ENCODE data around the gene CHSY3. TPM values are rescaled to one million over a fixed set of nuclear protein-coding genes. Genes with fewer than 3 reads are reported as not detected.

The CHSY3 gene
- total and polyA plus RNA-seq, 2 experiments from 2014 or later: 0.44 to 3.0 TPM

DNA sequence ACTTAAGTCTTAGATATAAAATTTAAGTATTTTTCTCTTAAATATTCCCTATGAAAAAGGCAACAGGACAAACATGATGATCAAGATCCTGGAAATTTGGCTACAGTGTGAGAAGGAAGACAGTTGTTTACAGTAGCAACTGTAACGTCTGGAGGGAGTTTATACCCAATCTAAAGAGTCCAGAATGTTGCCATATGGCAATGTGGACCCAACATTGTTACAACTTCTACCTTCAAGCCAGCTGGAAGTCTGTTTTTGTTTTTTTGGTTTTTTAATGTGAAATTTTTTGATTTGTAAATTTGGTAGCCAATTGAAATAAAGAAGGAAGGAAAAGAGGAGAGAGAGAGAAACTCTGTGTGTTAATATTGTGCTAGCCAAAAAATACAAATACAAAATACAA, 233.4 kb downstream of the CHSY3 start:
- no peaks in the 10 kb centered on the region for H3K36me3 ChIP-seq (ENCODE audit: insufficient read depth)
- TF ChIP-seq REST (IDR thresholded peaks at IDR 0.05; ENCODE audit: unreplicated experiment) (no peak), STAT1 (IDR thresholded peaks at IDR 0.05; ENCODE audit: unreplicated experiment) (no peak), EZH2phosphoT487 (IDR thresholded peaks at IDR 0.05; ENCODE audit: unreplicated experiment) (no peak), JUNB (IDR thresholded peaks at IDR 0.05; ENCODE audit: unreplicated experiment) (no peak), CREB1 (CRISPR knock-in tag; IDR thresholded peaks at IDR 0.05; ENCODE audit: low read depth) (no peak), EZH2 (IDR thresholded peaks at IDR 0.05; ENCODE audit: low read depth, unreplicated experiment) (no peak), NANOG (IDR thresholded peaks at IDR 0.05; ENCODE audit: borderline replicate concordance) (no peak), ZNF331 (CRISPR knock-in tag; IDR thresholded peaks at IDR 0.05; ENCODE audit: low read depth) (no peak), POLR2AphosphoS5 (IDR thresholded peaks at IDR 0.05; ENCODE audit: low read depth) (no peak), ZNF114 (CRISPR knock-in tag; IDR thresholded peaks at IDR 0.05) (no peak)
- TF ChIP-seq, protein P1, sequence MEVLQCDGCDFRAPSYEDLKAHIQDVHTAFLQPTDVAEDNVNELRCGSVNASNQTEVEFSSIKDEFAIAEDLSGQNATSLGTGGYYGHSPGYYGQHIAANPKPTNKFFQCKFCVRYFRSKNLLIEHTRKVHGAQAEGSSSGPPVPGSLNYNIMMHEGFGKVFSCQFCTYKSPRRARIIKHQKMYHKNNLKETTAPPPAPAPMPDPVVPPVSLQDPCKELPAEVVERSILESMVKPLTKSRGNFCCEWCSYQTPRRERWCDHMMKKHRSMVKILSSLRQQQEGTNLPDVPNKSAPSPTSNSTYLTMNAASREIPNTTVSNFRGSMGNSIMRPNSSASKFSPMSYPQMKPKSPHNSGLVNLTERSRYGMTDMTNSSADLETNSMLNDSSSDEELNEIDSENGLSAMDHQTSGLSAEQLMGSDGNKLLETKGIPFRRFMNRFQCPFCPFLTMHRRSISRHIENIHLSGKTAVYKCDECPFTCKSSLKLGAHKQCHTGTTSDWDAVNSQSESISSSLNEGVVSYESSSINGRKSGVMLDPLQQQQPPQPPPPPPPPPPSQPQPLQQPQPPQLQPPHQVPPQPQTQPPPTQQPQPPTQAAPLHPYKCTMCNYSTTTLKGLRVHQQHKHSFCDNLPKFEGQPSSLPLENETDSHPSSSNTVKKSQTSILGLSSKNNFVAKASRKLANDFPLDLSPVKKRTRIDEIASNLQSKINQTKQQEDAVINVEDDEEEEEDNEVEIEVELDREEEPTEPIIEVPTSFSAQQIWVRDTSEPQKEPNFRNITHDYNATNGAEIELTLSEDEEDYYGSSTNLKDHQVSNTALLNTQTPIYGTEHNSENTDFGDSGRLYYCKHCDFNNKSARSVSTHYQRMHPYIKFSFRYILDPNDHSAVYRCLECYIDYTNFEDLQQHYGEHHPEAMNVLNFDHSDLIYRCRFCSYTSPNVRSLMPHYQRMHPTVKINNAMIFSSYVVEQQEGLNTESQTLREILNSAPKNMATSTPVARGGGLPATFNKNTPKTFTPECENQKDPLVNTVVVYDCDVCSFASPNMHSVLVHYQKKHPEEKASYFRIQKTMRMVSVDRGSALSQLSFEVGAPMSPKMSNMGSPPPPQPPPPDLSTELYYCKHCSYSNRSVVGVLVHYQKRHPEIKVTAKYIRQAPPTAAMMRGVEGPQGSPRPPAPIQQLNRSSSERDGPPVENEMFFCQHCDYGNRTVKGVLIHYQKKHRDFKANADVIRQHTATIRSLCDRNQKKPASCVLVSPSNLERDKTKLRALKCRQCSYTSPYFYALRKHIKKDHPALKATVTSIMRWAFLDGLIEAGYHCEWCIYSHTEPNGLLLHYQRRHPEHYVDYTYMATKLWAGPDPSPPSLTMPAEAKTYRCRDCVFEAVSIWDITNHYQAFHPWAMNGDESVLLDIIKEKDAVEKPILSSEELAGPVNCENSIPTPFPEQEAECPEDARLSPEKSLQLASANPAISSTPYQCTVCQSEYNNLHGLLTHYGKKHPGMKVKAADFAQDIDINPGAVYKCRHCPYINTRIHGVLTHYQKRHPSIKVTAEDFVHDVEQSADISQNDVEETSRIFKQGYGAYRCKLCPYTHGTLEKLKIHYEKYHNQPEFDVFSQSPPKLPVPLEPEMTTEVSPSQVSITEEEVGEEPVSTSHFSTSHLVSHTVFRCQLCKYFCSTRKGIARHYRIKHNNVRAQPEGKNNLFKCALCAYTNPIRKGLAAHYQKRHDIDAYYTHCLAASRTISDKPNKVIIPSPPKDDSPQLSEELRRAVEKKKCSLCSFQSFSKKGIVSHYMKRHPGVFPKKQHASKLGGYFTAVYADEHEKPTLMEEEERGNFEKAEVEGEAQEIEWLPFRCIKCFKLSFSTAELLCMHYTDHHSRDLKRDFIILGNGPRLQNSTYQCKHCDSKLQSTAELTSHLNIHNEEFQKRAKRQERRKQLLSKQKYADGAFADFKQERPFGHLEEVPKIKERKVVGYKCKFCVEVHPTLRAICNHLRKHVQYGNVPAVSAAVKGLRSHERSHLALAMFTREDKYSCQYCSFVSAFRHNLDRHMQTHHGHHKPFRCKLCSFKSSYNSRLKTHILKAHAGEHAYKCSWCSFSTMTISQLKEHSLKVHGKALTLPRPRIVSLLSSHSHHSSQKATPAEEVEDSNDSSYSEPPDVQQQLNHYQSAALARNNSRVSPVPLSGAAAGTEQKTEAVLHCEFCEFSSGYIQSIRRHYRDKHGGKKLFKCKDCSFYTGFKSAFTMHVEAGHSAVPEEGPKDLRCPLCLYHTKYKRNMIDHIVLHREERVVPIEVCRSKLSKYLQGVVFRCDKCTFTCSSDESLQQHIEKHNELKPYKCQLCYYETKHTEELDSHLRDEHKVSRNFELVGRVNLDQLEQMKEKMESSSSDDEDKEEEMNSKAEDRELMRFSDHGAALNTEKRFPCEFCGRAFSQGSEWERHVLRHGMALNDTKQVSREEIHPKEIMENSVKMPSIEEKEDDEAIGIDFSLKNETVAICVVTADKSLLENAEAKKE (CRISPR knock-in tag; IDR thresholded peaks at IDR 0.05): no peak
- TF ChIP-seq, protein P2, sequence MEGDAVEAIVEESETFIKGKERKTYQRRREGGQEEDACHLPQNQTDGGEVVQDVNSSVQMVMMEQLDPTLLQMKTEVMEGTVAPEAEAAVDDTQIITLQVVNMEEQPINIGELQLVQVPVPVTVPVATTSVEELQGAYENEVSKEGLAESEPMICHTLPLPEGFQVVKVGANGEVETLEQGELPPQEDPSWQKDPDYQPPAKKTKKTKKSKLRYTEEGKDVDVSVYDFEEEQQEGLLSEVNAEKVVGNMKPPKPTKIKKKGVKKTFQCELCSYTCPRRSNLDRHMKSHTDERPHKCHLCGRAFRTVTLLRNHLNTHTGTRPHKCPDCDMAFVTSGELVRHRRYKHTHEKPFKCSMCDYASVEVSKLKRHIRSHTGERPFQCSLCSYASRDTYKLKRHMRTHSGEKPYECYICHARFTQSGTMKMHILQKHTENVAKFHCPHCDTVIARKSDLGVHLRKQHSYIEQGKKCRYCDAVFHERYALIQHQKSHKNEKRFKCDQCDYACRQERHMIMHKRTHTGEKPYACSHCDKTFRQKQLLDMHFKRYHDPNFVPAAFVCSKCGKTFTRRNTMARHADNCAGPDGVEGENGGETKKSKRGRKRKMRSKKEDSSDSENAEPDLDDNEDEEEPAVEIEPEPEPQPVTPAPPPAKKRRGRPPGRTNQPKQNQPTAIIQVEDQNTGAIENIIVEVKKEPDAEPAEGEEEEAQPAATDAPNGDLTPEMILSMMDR (conservative IDR thresholded peaks at IDR 0.05; ENCODE audit: low read depth in 2 of 2): no peak
- TF ChIP-seq, protein P3, sequence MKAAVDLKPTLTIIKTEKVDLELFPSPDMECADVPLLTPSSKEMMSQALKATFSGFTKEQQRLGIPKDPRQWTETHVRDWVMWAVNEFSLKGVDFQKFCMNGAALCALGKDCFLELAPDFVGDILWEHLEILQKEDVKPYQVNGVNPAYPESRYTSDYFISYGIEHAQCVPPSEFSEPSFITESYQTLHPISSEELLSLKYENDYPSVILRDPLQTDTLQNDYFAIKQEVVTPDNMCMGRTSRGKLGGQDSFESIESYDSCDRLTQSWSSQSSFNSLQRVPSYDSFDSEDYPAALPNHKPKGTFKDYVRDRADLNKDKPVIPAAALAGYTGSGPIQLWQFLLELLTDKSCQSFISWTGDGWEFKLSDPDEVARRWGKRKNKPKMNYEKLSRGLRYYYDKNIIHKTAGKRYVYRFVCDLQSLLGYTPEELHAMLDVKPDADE (IDR thresholded peaks at IDR 0.05): no peak
- H3K9me3 Mint-ChIP-seq: no peaks in the 10 kb centered on the region

More for the DNA sequence above, 233.4 kb downstream of the CHSY3 start:
- Mint-ChIP-seq H3K27me3 (ENCODE audit: insufficient read depth, low read depth, poor library complexity) (no peaks in the 10 kb centered on the region), H3K4me1 (no peaks in the 10 kb centered on the region; the same call in 2 of the 3 replicates), H3K4me3 (no peak overlapping the region), H3K36me3 (ENCODE audit: low read depth) (no peaks in the 10 kb centered on the region; the same call in 2 of the 3 replicates), H3K27ac (no peak overlapping the region)
- Histone ChIP-seq H2AFZ (no peak overlapping the region), H3K4me2 (no peak overlapping the region), H3K27me3 (ENCODE audit: insufficient read depth) (no peaks in the 10 kb centered on the region), H4K20me1 (replicated peaks; ENCODE audit: insufficient read depth) (no peaks in the 10 kb centered on the region), H3K79me2 (replicated peaks; ENCODE audit: insufficient read depth) (no peaks in the 10 kb centered on the region), H3F3A (replicated peaks; ENCODE audit: low read depth) (no peaks in the 10 kb centered on the region), H3K4me3 (no peak overlapping the region), H3K27ac (ENCODE audit: low read depth) (no peak overlapping the region), H3K4me1 (ENCODE audit: insufficient read depth) (no peaks in the 10 kb centered on the region), H3K9me2 (ENCODE audit: insufficient read depth) (0 out of 2 replicates have a peak, but pooled peaks cover 3% of the 10 kb centered on the region)
- ATAC-seq (no peak), DNase-seq (ENCODE audit: low spot score) (no peak)

Measured in GM23338 (cell line).